ENCODE results near the gene IL2RA.
A peak's percentile ranks its signal among the peaks of the same experiment; 100 is the strongest.

- no peak for TF ChIP-seq CTCF (IDR thresholded peaks at IDR 0.05 in 8 of 11, conservative IDR thresholded peaks at IDR 0.05 in 3 of 11)
- TF ChIP-seq POLR2AphosphoS5 (IDR thresholded peaks at IDR 0.05), result peak in 1 of 3 donors; percentile 30
Observed at GRCh38 chr10:6065835-6066234, 3.7 kb upstream of the IL2RA start.

All from spleen (tissue), 7 donors.